Measurements from ENCODE around the gene RANBP9.

DNA sequence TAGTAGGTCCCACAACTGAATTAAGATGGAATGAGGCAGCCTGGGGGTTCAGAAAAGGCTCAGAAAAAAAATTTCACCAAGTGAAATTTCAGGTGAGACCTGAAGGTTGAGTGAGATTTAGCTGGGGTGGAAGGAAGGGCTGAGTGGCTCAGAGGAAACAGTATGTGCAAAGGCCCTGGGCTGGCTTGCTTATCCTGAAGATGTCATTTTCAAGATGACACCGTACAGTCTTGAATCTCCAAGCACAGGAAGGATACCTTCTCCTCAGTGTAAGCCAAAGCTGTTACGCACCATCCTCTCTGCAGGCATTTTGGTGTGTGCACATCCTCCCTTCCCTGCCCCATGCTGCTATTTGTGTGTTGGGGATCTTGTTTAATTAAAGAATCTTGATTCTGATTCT, 43.0 kb upstream of the RANBP9 start:
- TF ChIP-seq, protein P1, sequence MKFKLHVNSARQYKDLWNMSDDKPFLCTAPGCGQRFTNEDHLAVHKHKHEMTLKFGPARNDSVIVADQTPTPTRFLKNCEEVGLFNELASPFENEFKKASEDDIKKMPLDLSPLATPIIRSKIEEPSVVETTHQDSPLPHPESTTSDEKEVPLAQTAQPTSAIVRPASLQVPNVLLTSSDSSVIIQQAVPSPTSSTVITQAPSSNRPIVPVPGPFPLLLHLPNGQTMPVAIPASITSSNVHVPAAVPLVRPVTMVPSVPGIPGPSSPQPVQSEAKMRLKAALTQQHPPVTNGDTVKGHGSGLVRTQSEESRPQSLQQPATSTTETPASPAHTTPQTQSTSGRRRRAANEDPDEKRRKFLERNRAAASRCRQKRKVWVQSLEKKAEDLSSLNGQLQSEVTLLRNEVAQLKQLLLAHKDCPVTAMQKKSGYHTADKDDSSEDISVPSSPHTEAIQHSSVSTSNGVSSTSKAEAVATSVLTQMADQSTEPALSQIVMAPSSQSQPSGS (CRISPR knock-in tag; IDR thresholded peaks at IDR 0.05): no peak
- TF ChIP-seq, protein P2, sequence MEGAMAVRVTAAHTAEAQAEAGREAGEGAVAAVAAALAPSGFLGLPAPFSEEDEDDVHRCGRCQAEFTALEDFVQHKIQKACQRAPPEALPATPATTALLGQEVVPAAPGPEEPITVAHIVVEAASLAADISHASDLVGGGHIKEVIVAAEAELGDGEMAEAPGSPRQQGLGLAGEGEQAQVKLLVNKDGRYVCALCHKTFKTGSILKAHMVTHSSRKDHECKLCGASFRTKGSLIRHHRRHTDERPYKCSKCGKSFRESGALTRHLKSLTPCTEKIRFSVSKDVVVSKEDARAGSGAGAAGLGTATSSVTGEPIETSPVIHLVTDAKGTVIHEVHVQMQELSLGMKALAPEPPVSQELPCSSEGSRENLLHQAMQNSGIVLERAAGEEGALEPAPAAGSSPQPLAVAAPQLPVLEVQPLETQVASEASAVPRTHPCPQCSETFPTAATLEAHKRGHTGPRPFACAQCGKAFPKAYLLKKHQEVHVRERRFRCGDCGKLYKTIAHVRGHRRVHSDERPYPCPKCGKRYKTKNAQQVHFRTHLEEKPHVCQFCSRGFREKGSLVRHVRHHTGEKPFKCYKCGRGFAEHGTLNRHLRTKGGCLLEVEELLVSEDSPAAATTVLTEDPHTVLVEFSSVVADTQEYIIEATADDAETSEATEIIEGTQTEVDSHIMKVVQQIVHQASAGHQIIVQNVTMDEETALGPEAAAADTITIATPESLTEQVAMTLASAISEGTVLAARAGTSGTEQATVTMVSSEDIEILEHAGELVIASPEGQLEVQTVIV (CRISPR knock-in tag; IDR thresholded peaks at IDR 0.05; ENCODE audit: borderline replicate concordance): no peak
- TF ChIP-seq, protein P3, sequence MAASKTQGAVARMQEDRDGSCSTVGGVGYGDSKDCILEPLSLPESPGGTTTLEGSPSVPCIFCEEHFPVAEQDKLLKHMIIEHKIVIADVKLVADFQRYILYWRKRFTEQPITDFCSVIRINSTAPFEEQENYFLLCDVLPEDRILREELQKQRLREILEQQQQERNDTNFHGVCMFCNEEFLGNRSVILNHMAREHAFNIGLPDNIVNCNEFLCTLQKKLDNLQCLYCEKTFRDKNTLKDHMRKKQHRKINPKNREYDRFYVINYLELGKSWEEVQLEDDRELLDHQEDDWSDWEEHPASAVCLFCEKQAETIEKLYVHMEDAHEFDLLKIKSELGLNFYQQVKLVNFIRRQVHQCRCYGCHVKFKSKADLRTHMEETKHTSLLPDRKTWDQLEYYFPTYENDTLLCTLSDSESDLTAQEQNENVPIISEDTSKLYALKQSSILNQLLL (CRISPR knock-in tag; IDR thresholded peaks at IDR 0.05; ENCODE audit: borderline replicate concordance): no peak
- no peak for TF ChIP-seq YY1 (IDR thresholded peaks at IDR 0.05; ENCODE audit: borderline replicate concordance in 1 of 3, control insufficient read depth in 1 of 3, extremely low read depth in 1 of 3, insufficient read depth in 3 of 3, insufficient read length in 1 of 3, insufficient replicate concordance in 2 of 3, low read depth in 1 of 3, low read length in 2 of 3)
- TF ChIP-seq, protein P4, sequence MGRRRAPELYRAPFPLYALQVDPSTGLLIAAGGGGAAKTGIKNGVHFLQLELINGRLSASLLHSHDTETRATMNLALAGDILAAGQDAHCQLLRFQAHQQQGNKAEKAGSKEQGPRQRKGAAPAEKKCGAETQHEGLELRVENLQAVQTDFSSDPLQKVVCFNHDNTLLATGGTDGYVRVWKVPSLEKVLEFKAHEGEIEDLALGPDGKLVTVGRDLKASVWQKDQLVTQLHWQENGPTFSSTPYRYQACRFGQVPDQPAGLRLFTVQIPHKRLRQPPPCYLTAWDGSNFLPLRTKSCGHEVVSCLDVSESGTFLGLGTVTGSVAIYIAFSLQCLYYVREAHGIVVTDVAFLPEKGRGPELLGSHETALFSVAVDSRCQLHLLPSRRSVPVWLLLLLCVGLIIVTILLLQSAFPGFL (CRISPR knock-in tag; IDR thresholded peaks at IDR 0.05): no peak

All from K562 (cell line).